C4-2B (cell line): Measurements from ENCODE around the gene CMTM7.

Experiments used
- H3K27ac ChIP-seq: fragments of 450-650 bp; 2 replicates; pipeline ENCODE4 v1.5.1; 2017
- ZFX ChIP-seq: fragments of 450-650 bp; IDR thresholded peaks from 2 replicates; pipeline ENCODE4 v1.6.1; 2017
- TF ChIP-seq, protein P1 (sequence below): fragments of 450-650 bp; conservative IDR thresholded peaks from 2 replicates; pipeline ENCODE4 v1.5.1; 2017; ENCODE audit warnings: mild to moderate bottlenecking

CMTM7 gene

DNA sequence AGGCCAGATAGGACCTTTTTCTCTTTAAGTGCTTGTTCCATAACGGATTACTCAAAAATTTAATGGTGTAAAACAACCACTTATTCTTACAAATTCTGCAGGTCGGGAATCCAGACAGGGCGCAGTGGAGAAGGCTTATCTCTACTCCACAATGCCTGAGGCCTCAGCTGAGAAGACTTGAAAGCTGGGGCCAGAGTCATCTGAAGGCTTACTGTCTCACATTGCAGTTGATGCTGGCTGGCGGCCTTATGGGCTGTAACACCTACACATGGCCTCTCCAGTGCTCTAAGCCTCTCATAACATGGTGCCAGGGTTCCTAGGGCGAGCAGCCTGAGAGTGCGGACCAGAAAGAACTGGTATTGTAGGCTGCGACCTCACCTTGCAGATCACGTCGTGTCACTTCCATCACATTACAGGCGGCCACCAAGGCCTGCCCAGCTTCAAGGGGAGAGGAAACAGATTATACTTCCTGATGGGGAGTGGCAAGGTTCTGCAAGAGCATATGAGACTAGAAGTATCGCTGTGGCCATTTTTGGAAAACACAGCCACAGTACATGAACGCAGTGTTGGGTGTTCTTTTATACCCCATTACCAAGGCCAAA is 32.4 kb downstream of the CMTM7 start:
- H3K27ac ChIP-seq, result no peak overlapping the region
- TF ChIP-seq, protein P1, sequence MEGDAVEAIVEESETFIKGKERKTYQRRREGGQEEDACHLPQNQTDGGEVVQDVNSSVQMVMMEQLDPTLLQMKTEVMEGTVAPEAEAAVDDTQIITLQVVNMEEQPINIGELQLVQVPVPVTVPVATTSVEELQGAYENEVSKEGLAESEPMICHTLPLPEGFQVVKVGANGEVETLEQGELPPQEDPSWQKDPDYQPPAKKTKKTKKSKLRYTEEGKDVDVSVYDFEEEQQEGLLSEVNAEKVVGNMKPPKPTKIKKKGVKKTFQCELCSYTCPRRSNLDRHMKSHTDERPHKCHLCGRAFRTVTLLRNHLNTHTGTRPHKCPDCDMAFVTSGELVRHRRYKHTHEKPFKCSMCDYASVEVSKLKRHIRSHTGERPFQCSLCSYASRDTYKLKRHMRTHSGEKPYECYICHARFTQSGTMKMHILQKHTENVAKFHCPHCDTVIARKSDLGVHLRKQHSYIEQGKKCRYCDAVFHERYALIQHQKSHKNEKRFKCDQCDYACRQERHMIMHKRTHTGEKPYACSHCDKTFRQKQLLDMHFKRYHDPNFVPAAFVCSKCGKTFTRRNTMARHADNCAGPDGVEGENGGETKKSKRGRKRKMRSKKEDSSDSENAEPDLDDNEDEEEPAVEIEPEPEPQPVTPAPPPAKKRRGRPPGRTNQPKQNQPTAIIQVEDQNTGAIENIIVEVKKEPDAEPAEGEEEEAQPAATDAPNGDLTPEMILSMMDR, result no peak
- no peak for TF ChIP-seq ZFX

DNA sequence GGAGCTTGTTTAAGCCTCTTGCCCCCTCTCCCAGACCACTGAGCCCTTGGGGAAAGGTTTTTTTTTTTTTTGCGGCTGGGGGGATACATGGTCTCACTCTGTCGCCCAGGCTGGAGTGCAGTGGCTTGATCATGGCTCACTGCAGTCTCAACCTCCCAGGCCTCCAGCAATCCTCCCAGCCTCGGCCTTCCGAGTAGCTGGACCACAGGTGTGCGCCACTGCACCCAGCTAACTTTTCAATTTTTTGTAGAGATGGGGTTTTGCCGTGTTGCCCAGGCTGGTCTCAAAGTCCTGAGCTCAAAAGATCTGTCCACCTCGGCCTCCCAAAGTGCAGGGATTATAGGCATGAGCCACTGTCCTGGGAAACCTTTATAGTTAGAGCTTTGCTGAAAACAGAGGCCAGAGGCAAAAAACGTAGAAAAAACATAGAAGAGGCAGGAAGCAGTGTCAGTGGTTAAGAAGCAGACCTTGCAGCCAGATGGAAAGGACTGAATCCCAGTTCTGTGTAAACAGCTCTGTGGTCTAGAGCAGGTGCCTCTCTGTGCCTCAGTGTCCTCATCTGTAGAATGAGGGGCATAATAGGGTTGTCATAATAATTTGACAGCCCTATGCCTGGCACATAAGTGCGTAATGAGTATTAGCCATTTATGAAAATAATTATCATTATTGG is 33.1 kb downstream of the CMTM7 start:
- TF ChIP-seq ZFX, result no peak
- TF ChIP-seq, protein P1, result no peak
- H3K27ac ChIP-seq, result no peak overlapping the region

DNA sequence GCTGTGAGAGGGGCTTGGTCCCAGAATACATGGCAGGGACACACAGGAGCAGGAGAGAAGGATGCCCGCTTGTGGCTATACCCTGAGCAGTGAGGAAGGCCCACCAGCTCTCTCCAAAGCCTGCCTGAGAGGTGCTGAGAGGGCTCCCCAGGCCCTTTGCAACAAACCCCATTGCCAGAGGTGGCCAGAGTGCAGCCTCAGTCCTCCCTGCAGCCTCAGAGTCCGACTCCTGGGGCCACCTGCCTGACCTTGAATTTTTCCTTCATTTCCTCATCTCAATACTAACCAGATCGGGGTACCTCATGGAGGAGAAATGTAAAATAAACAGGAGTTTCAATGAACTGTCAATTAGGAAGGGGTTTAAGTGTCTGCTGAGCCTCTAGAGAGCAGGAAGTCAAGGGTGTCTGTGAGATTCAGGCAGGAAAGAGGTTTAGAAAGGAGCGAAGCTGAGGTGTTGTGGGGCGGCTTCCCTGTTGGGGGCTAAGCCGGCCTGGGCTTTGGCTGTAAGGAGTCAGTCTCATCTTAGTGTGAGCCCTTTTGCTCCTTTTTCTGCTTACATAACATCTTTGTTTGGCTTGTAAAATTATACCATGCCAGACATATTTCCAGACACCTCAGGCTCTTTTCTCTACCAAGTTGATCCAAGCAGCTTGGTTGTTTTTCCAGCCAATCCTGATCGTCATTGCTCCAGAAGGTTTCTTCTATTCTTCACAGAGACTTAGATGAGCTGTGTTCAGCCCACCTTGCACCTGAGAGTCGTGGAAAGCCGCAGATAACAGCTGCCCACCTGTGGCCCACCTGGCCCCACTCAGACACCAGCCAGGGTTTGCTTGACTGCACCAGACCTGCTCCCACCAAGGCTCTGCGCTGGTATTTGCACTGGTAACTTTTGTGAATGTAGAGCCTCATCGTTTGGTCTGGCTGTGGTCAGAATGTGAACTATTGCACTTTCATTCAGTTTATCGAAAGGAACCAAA is 36.7 kb downstream of the CMTM7 start:
- H3K27ac ChIP-seq, result no peak overlapping the region
- TF ChIP-seq ZFX, result no peak
- TF ChIP-seq, protein P1, result no peak

DNA sequence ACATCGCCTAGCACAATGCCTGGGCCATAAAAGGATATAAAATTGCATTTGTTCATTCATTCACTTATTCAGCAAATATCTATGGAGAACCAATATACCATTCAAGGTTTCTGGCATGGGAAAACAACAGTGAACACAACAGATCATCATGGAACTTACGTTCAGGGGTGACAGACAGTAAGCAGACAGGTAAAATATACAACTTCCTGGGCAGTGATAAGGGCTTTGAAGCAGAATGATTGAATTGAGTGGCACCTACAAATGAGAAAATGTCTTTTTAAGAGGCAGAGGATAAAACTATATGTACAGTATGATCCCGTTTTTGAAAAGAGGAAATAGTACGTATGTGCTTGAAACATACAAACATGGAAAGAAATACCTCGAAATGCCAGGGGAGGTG is 39.2 kb downstream of the CMTM7 start:
- H3K27ac ChIP-seq, result no peak overlapping the region
- TF ChIP-seq ZFX, result no peak
- TF ChIP-seq, protein P1, result no peak

DNA sequence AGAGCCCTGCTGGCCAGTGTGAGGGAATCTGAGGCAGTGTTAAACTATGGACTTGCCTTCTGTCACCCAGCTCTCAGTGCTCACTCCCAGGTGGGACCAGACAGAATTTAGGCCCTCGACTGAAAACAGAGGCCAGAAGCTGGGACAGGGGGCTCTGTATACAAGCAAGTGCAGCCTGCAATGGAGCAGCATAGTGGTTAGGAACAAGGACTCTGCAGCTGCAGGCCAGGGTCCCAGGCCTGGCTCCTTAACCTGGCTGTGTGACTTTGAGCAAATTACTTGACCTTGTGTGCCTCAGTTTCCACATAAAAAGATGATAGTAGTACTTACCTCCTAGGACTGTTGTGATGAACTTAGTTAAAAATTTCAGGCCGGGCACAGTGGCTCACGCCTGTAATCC is 39.8 kb downstream of the CMTM7 start:
- TF ChIP-seq, protein P1, result no peak
- TF ChIP-seq ZFX, result no peak
- no peak overlapping the region for H3K27ac ChIP-seq

DNA sequence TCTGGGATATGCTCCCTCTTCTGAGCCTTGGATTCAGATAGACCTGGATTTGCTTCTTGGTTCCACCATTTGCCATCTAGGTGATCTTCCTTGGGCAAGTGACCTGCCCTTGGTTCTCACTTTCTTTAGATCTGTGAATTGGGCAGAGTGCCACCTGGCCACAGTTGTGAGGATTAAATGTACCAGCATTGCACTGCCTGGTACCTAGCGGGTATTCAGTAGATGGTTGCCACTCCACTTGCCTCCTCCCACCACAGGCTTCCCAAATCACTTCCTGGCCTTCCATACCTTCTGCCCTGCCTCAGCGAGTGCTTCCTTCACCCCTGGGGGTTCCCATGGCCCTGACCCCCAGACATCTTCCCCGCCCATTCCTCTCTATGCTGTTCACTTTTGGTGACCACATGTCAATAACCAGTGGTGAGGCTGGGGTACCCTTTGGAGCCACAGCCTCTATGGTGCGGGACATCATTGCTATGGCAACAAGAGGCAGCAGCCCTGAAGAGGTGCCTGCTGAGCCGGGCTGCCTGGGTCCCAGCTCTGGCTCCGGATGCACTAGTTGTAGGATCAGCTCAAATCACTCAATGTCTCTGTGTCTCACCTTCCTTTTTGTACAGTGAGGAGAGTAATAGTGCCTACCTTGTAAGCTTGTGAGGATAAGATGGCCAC is 40.5 kb downstream of the CMTM7 start:
- no peak for TF ChIP-seq ZFX
- TF ChIP-seq, protein P1, result no peak
- H3K27ac ChIP-seq, result no peak overlapping the region
